Measurements from ENCODE around the gene AFAP1L2. TPM values are rescaled to one million over a fixed set of nuclear protein-coding genes. Genes with fewer than 3 reads are reported as not detected.

AFAP1L2 gene
- total RNA-seq, 4 donors from 2014 or later: 28.4 to 86.6 (median 48.6) TPM

Small RNA genes within 50 kb of the gene (small RNA-seq; reads per million reads assigned to genes)
- not detected for gene RN7SL384P

Other genes starting within 250 kb of the AFAP1L2 start
- gene CCDC186, start 230.3 kb downstream of the AFAP1L2 start, total RNA-seq: 10 to 100 TPM in 3 of 4 donors, 1 to 10 TPM in 1; 7.6 to 52.6 (median 24.9) TPM
- gene TDRD1, start 225.1 kb downstream of the AFAP1L2 start, total RNA-seq: 1 to 10 TPM in 1 of 4 donors, under 1 TPM in 1, not detected in 2; 0.49 to 1.5 TPM
- 10 to 100 TPM in 1 of 4 donors, 1 to 10 TPM in 1, not detected in 2; 2.5 to 22.6 TPM for gene VWA2, start 165.2 kb downstream of the AFAP1L2 start, total RNA-seq